Spleen (tissue), 11 donors: ENCODE results near the gene TRAM1L1. TPM values are rescaled to one million over a fixed set of nuclear protein-coding genes. Genes with fewer than 3 reads are reported as not detected.

ENCODE experiments used
- DNase-seq: peaks from one replicate; pipeline ENCODE4 v3.0.0-alpha.2; 2020
- H3K27ac ChIP-seq, 8 donors: fragments of 200-600 bp; sonication (generic) in 7 of 8; 1 replicate in 4 of 8; 2 replicates in 4 of 8; pipeline versions ENCODE4 v1.5.0 to v1.8.0; 2016 to 2021; ENCODE audit warnings: inconsistent platforms in 4 of 8, mild to moderate bottlenecking in 4 of 8, moderate library complexity in 1 of 8
- H3K27me3 ChIP-seq, 7 donors: fragments of 200-600 bp; sonication (generic) in 6 of 7; replicated peaks in 1 of 7; 1 replicate in 4 of 7; 2 replicates in 3 of 7; pipeline versions ENCODE4 v1.5.0 to v1.8.0; 2016 to 2021; ENCODE audit warnings: inconsistent platforms in 3 of 7, mild to moderate bottlenecking in 1 of 7
- H3K36me3 ChIP-seq, 6 donors: fragments of 200-600 bp; sonication (generic) in 5 of 6; 1 replicate in 4 of 6; 2 replicates in 2 of 6; pipeline versions ENCODE4 v1.5.0 to v1.8.0; 2016 to 2021; ENCODE audit warnings: inconsistent platforms in 2 of 6
- H3K4me1 ChIP-seq, 6 donors: fragments of 200-600 bp; sonication (generic) in 5 of 6; 1 replicate in 3 of 6; 2 replicates in 3 of 6; pipeline versions ENCODE4 v1.5.0 to v1.8.0; 2016 to 2021; ENCODE audit warnings: inconsistent platforms in 3 of 6
- H3K4me3 ChIP-seq, 8 donors: fragments of 200-600 bp; sonication (generic) in 7 of 8; 1 replicate in 4 of 8; 2 replicates in 4 of 8; pipeline versions ENCODE4 v1.5.0 to v1.8.0; 2016 to 2021; ENCODE audit warnings: inconsistent platforms in 4 of 8, mild to moderate bottlenecking in 4 of 8, moderate library complexity in 2 of 8
- H3K9me3 ChIP-seq, 8 donors: fragments of 200-600 bp; sonication (generic) in 7 of 8; 1 replicate in 4 of 8; 2 replicates in 4 of 8; pipeline versions ENCODE4 v1.5.0 to v1.8.0; 2016 to 2021; ENCODE audit warnings: inconsistent platforms in 4 of 8
- CTCF ChIP-seq, 11 experiments: fragments of 200-600 bp in 7 of 11; fragments of 450-650 bp in 4 of 11; sonication (generic) in 4 of 11; IDR thresholded peaks in 8 of 11; conservative IDR thresholded peaks in 3 of 11; 1 replicate in 7 of 11; 2 replicates in 4 of 11; pipeline versions ENCODE4 v1.4.0 to v1.8.0; 2016 to 2021; ENCODE audit warnings: antibody characterized with exemption in 11 of 11, inconsistent platforms in 4 of 11, mild to moderate bottlenecking in 1 of 11
- POLR2A ChIP-seq, 3 donors: fragments of 450-650 bp; IDR thresholded peaks; one replicate each; pipeline ENCODE4 v1.5.1; 2017; ENCODE audit warnings: antibody characterized with exemption in 3 of 3, mild to moderate bottlenecking in 1 of 3
- POLR2AphosphoS5 ChIP-seq, 3 donors: sonication (generic); formaldehyde crosslinking; IDR thresholded peaks; one replicate each; pipeline ENCODE4 v1.5.1; 2017; ENCODE audit warnings: antibody characterized with exemption in 3 of 3
- WGBS, 5 donors: extraction: QIAGEN DNeasy Blood & Tissue Kit in 3 of 5; methylation state at CpG; one replicate each; pipeline versions ENCODE4 v1.1.5 to v1.1.7; 2013 to 2018; 5-methylcytosine and 5-hydroxymethylcytosine counted together
- intact Hi-C: fragments of 100-400 bp; cut with DNase I; formaldehyde crosslinking; loops from one replicate; pipeline ENCODE4 v1.15.0; 2023; ENCODE audit warnings: low total_unique reads
- polyA plus RNA-seq, 3 donors: library from polyadenylated mRNA; stranded (reverse); fragments of 200-250 nt; gene quantifications; one replicate each; pipeline ENCODE4 v1.2.1, GENCODE V29; 2013
- total RNA-seq, 7 donors: library from RNA; depleted of rRNA in 3 of 7; stranded (reverse); fragments of >200 nt in 3 of 7; fragmentation: NEBNext Ultra II Directional in 4 of 7; extraction: Animal tissue kit (Norgen Biotek cat#: 25700) in 4 of 7; gene quantifications; one replicate each; pipeline versions ENCODE4 v1.1.0 to v1.2.1, GENCODE V29; 2016 to 2021
- donor health status: healthy with polysubstance abuse.
- donor health status: DM: no; HTN: no; CAD: no; lungs with moderate emphysema.
- donor health status: DM: no; HTN: no; CAD: no.
- donor health status: Bipolar disorder and iron deficiency.
- donor health status: healthy.
- donor health status: DM: no; HTN: no; CAD: no.
- donor health status: DM: yes; HTN: yes; CAD: no.

TRAM1L1 gene
- total and polyA plus RNA-seq, 10 donors, result 0.24 to 1.2 (median 0.42) TPM; not detected in 1

GRCh38 chr4:117093571-117093970 lies 8.2 kb upstream of the TRAM1L1 start:
- H3K27ac ChIP-seq, result no peak overlapping the region
- no peak for TF ChIP-seq POLR2A (IDR thresholded peaks at IDR 0.05)
- no peak for TF ChIP-seq POLR2AphosphoS5 (IDR thresholded peaks at IDR 0.05)
- TF ChIP-seq CTCF (IDR thresholded peaks at IDR 0.05 in 8 of 11, conservative IDR thresholded peaks at IDR 0.05 in 3 of 11), result no peak
- H3K9me3 ChIP-seq, result no peaks in the 10 kb centered on the region
- H3K4me1 ChIP-seq, result no peaks in the 10 kb centered on the region
- no peak for DNase-seq
- H3K4me3 ChIP-seq, result no peak overlapping the region
- no peaks in the 10 kb centered on the region for H3K36me3 ChIP-seq
- no peaks in the 10 kb centered on the region for H3K27me3 ChIP-seq
- intact Hi-C loops, result no loop called here

GRCh38 chr4:117077760-117078159 lies 7.6 kb downstream of the TRAM1L1 start:
- no peak for DNase-seq
- intact Hi-C loops, result no loop called here
- Histone ChIP-seq H3K36me3 (no peaks in the 10 kb centered on the region), H3K27ac (no peak overlapping the region), H3K27me3 (no peaks in the 10 kb centered on the region), H3K9me3 (peaks cover 0 to 8% (median 1%) of the 10 kb centered on the region in 8 donors), H3K4me3 (no peak overlapping the region), H3K4me1 (no peaks in the 10 kb centered on the region)
- TF ChIP-seq POLR2AphosphoS5 (IDR thresholded peaks at IDR 0.05), result no peak
- no peak for TF ChIP-seq CTCF (IDR thresholded peaks at IDR 0.05 in 8 of 11, conservative IDR thresholded peaks at IDR 0.05 in 3 of 11)
- TF ChIP-seq POLR2A (IDR thresholded peaks at IDR 0.05), result no peak
- WGBS, 5 donors, result 71 to 86% (median 73%) methylated on average over 2 of the region's 2 CpGs

- Histone ChIP-seq H3K27ac (no peak overlapping the region), H3K27me3 (no peaks in the 10 kb centered on the region), H3K4me1 (no peaks in the 10 kb centered on the region), H3K36me3 (no peaks in the 10 kb centered on the region), H3K9me3 (no peaks in the 10 kb centered on the region), H3K4me3 (no peak overlapping the region)
- no peak for DNase-seq
- intact Hi-C loops, result no loop called here
- 86 to 95% (median 91%) methylated on average over 3 of the region's 3 CpGs for WGBS, 5 donors
- TF ChIP-seq POLR2AphosphoS5 (IDR thresholded peaks at IDR 0.05) (no peak), CTCF (IDR thresholded peaks at IDR 0.05 in 8 of 11, conservative IDR thresholded peaks at IDR 0.05 in 3 of 11) (no peak), POLR2A (IDR thresholded peaks at IDR 0.05) (no peak)
These were observed 17.3 kb downstream of the TRAM1L1 start for GRCh38 chr4:117068120-117068519.

- H3K36me3 ChIP-seq, result no peaks in the 10 kb centered on the region
- WGBS, 5 donors, result 55 to 72% (median 61%) methylated on average over 2 of the region's 2 CpGs
- no peak overlapping the region for H3K4me3 ChIP-seq
- H3K9me3 ChIP-seq, result peaks cover 0 to 9% (median 0%) of the 10 kb centered on the region in 8 donors
- intact Hi-C loops, result no loop called here
- no peak for TF ChIP-seq POLR2A (IDR thresholded peaks at IDR 0.05)
- TF ChIP-seq CTCF (IDR thresholded peaks at IDR 0.05 in 8 of 11, conservative IDR thresholded peaks at IDR 0.05 in 3 of 11), result no peak
- no peak for TF ChIP-seq POLR2AphosphoS5 (IDR thresholded peaks at IDR 0.05)
- H3K27ac ChIP-seq, result no peak overlapping the region
- no peak for DNase-seq
- H3K4me1 ChIP-seq, result no peaks in the 10 kb centered on the region
- no peaks in the 10 kb centered on the region for H3K27me3 ChIP-seq
These were observed 21.2 kb downstream of the TRAM1L1 start for GRCh38 chr4:117063961-117064696.
